Measurements from ENCODE around the gene FLNA. TPM values are rescaled to one million over a fixed set of nuclear protein-coding genes. Genes with fewer than 3 reads are reported as not detected.

FLNA gene, protein sequence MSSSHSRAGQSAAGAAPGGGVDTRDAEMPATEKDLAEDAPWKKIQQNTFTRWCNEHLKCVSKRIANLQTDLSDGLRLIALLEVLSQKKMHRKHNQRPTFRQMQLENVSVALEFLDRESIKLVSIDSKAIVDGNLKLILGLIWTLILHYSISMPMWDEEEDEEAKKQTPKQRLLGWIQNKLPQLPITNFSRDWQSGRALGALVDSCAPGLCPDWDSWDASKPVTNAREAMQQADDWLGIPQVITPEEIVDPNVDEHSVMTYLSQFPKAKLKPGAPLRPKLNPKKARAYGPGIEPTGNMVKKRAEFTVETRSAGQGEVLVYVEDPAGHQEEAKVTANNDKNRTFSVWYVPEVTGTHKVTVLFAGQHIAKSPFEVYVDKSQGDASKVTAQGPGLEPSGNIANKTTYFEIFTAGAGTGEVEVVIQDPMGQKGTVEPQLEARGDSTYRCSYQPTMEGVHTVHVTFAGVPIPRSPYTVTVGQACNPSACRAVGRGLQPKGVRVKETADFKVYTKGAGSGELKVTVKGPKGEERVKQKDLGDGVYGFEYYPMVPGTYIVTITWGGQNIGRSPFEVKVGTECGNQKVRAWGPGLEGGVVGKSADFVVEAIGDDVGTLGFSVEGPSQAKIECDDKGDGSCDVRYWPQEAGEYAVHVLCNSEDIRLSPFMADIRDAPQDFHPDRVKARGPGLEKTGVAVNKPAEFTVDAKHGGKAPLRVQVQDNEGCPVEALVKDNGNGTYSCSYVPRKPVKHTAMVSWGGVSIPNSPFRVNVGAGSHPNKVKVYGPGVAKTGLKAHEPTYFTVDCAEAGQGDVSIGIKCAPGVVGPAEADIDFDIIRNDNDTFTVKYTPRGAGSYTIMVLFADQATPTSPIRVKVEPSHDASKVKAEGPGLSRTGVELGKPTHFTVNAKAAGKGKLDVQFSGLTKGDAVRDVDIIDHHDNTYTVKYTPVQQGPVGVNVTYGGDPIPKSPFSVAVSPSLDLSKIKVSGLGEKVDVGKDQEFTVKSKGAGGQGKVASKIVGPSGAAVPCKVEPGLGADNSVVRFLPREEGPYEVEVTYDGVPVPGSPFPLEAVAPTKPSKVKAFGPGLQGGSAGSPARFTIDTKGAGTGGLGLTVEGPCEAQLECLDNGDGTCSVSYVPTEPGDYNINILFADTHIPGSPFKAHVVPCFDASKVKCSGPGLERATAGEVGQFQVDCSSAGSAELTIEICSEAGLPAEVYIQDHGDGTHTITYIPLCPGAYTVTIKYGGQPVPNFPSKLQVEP (N-terminal part only)
- 1,000 to 10,000 TPM in 1 of 4 donors, 100 to 1,000 TPM in 3; 462 to 1,045 (median 723) TPM for total RNA-seq

DNA sequence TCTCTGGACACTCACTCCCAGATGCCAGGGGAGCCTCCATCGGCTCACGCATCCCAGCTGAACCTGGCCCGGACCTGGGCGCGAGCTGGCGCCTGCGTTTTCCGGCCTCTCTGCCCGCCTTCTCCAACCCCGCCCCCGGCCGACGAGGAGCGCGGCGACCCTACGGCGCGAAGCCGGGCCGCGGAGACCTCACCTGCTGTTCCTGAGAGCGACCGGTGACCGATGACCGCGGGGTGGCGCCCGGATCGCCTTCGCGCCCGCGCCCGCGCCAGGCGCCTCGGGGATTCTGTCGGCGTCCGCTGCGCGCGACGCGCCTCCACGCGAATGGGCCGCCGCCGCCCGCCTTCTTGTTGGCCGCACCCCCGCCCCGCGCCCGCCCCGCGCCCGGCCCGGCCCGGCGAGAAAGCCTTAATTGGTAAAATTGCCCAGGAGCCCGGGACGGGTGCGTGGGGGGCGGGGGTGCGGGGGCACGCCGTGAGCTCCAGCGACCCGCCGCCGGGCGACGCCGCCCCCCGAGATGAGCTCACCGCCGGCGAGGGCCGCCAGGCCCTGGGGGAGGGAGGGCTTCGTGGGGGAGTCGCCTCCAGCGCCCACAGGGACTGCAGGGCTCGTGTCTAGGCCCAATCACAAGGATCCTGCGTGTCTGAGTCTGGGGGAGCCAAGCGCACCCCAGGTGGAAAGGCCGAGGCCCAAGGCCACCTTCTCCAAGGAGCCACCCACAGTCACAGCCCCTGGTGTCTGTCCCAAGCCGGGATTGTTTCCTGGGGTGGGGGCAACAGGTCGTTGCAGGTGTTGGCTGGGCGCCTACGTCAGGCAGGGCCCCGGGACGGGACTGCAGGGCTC is at the start of gene FLNA:
TSS of gene FLNA (minus strand) at position 322 of the 843 bp plus-strand sequence. CDS start 3,389 bp downstream, outside the sequence.
- TF ChIP-seq, protein P1, sequence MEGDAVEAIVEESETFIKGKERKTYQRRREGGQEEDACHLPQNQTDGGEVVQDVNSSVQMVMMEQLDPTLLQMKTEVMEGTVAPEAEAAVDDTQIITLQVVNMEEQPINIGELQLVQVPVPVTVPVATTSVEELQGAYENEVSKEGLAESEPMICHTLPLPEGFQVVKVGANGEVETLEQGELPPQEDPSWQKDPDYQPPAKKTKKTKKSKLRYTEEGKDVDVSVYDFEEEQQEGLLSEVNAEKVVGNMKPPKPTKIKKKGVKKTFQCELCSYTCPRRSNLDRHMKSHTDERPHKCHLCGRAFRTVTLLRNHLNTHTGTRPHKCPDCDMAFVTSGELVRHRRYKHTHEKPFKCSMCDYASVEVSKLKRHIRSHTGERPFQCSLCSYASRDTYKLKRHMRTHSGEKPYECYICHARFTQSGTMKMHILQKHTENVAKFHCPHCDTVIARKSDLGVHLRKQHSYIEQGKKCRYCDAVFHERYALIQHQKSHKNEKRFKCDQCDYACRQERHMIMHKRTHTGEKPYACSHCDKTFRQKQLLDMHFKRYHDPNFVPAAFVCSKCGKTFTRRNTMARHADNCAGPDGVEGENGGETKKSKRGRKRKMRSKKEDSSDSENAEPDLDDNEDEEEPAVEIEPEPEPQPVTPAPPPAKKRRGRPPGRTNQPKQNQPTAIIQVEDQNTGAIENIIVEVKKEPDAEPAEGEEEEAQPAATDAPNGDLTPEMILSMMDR (IDR thresholded peaks at IDR 0.05; ENCODE audit: low read depth), result no peak

DNA sequence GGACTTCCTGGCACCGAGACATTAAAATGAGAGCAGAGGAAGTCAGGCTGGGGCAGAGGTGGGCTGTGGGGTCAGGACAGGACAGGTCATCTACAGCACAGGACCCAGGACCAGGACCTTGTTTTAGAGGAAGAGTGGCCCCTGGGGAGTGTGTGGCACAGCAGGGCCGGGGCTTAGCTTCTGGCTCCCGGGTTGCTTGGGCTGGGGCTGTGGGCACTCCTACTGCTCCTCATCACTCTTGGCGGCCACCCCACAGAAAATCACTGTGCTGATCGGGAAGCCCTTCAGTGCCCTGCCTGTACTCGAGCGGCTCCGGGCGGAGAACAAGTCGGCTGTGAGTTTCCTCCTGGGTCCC is 45.9 kb upstream of the FLNA start:
- TF ChIP-seq, protein P1 (IDR thresholded peaks at IDR 0.05; ENCODE audit: low read depth), result no peak

DNA sequence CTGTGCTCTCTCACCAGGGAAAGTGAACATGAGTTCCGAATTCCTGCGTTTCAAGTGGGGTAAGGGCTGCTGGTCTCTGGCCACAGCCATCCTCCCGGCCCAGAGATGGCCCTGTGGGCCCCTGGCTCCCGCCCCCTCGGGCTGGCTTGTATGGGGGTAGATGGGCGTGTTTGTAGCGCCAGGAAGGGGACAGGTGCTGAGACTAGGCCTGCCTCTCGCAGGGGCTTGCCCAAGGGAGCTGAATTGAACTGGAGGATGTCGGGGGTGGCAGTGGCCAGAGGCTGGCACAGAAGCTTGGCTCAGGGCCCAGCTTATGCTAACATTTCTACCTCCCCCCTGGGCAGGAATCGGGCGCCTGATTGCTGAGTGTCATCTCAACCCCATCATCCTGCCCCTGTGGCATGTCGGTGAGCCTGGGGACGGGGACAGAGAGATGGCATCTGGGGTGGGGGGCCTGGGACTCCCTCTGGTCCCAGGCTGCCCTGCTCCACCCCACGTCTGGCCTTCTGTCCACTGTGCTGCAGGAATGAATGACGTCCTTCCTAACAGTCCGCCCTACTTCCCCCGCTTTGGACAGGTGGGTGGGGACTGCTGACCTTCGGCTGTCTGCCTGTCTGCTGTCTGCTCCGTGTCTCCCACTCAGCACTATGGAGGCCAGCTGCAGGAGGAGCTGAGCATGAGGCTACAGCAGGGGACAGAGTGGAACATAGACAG is 45.4 kb upstream of the FLNA start:
- TF ChIP-seq, protein P1 (IDR thresholded peaks at IDR 0.05; ENCODE audit: low read depth), result no peak

DNA sequence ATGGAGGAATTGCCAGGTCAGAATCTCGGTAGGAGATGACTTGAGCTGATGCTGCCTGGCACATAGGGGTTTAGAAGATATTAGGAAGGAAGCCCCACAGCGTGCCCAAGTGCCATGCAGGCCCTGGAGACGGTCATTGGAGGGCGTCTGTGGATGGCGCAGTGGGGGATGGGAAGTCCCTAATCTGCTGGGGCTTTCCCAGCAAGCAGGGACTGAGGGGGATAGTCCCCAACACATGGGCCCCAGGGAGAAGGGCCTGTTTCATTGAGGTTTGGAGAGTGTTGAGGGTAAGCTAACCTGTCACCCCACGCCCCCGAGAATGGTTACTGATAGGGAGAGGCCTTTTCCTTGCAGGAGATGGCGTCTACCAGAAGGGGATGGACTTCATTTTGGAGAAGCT is 44.8 kb upstream of the FLNA start:
- TF ChIP-seq, protein P1 (IDR thresholded peaks at IDR 0.05; ENCODE audit: low read depth), result no peak

DNA sequence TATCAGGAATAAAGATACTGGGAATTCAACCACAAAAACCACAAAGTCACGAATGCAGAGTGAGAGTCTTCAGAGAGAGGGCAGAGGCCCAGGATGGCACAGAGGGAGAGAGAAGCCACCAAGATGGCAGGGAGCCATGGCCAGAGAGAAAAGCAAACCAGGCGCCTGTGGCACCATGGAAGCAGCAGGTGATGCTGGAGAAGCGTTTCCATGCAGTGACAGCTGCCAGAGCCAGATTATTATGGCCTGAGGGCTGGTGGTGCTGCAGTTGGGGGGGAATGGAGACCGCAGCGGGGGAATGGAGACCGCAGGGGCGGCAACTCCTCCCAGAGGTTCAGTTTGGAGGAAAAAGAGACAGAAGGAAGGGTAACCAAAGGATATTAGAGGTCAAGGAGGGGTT is 42.7 kb upstream of the FLNA start:
- TF ChIP-seq, protein P1 (IDR thresholded peaks at IDR 0.05; ENCODE audit: low read depth), result no peak

DNA sequence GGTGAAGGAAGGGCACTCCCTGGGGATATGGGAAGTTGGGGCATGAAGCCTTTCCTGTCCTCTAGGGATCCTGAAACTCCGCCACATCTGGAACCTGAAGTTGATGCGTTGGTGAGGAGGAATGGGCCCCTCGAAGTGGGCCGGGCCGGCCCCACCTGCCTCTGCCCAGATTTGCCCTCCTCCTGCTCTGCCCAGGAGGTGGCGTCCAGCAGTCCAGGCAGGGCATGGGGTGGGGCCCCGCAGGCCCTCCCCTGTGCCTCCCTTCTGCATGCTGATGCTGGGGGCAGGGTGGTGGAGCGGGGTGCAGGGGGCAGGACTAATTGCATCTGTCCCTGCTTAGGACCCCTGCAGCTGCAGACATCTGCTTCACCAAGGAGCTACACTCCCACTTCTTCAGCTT is 38.7 kb upstream of the FLNA start:
- TF ChIP-seq, protein P1 (IDR thresholded peaks at IDR 0.05; ENCODE audit: low read depth), result no peak

Measured in subcutaneous adipose tissue (tissue), 4 donors.